HCT116 (cell line): ENCODE data around the gene MOB3B. TPM values are rescaled to one million over a fixed set of nuclear protein-coding genes. Genes with fewer than 3 reads are reported as not detected.

ENCODE experiments used
- ATAC-seq: fragments of 200-7000 bp; cut with Tn5 transposase; 2 replicates; pipeline ENCODE4 v1.9.1; 2020; ENCODE audit warnings: mild to moderate bottlenecking, moderate library complexity
- BruUV-seq: library from RNA; stranded (reverse); fragments of 400-500 nt; replicated peaks from 2 replicates; lab custom pipeline; 2021; lab: Mats Ljungman, UMichigan
- CTCF ChIA-PET: fragments of 300-600 bp; sonication (Branson Sonifier 250); formaldehyde crosslinking; loops from one replicate; lab custom pipeline; 2021; ENCODE audit warnings: antibody characterized with exemption; lab: Charles Lee
- POLR2A ChIA-PET: fragments of 300-600, 350-600 bp; sonication (Branson Sonifier 250); formaldehyde crosslinking; loops from one replicate; lab custom pipeline; 2021; ENCODE audit warnings: antibody characterized with exemption; lab: Charles Lee
- RAD21 ChIA-PET, 2 experiments: fragments of 300-600 bp; sonication (Branson Sonifier 250); formaldehyde crosslinking; loops; one replicate each; lab custom pipeline; 2023; ENCODE audit warnings: low total read pairs in 2 of 2; ENCODE audit not compliant: uncharacterized antibody in 2 of 2, unreplicated experiment in 2 of 2, low non-redundant PET in 1 of 2; lab: Charles Lee
- DNase-seq: peaks from one replicate; pipeline ENCODE4 v3.0.0-alpha.2; 2010; ENCODE audit warnings: low read depth, low spot score
- H2AFZ ChIP-seq: fragments of 200-600 bp; shearing (Covaris generic), sonication (generic); 2 replicates; pipeline ENCODE4 v1.6.1; 2017; ENCODE audit warnings: low read depth, mixed run types, mixed read lengths, antibody characterized with exemption, low read length; ENCODE audit not compliant: poor library complexity, severe bottlenecking
- H3K27ac ChIP-seq: 2 replicates; pipeline ENCODE4 v1.5.1; 2012; ENCODE audit warnings: low read depth, low read length
- H3K27me3 ChIP-seq: fragments of 200-600 bp; sonication (generic); 2 replicates; pipeline ENCODE4 v1.6.1; 2016; ENCODE audit warnings: mixed run types, low read length, mixed read lengths; ENCODE audit not compliant: insufficient read depth
- H3K36me3 ChIP-seq, 2 experiments: fragments of 200-500 bp in 1 of 2; fragments of 200-600 bp in 1 of 2; sonication (Bioruptor generic) in 1 of 2; sonication (generic) in 1 of 2; 2 replicates each; pipeline versions ENCODE4 v1.5.1 to v1.6.1; 2014 to 2016; ENCODE audit warnings: low read length in 2 of 2, inconsistent platforms in 1 of 2, mixed read lengths in 1 of 2, mixed run types in 1 of 2; ENCODE audit not compliant: insufficient read depth in 2 of 2, control insufficient read depth in 1 of 2
- H3K4me1 ChIP-seq, 2 experiments: fragments of 200-600 bp in 1 of 2; sonication (generic) in 1 of 2; 2 replicates each; pipeline versions ENCODE4 v1.5.1 to v1.6.1; 2012 to 2017; ENCODE audit warnings: low read length in 2 of 2, inconsistent platforms in 1 of 2, mild to moderate bottlenecking in 1 of 2, mixed read lengths in 1 of 2, mixed run types in 1 of 2, moderate library complexity in 1 of 2; ENCODE audit not compliant: insufficient read depth in 2 of 2, control insufficient read depth in 1 of 2
- H3K4me2 ChIP-seq: fragments of 200-600 bp; sonication (generic); 2 replicates; pipeline ENCODE4 v1.6.1; 2017; ENCODE audit warnings: mixed run types, low read length, mixed read lengths
- H3K4me3 ChIP-seq, 2 experiments: fragments of 200-600 bp in 1 of 2; sonication (generic) in 1 of 2; replicated peaks in 1 of 2; 2 replicates each; pipeline ENCODE4 v1.5.1; 2011 to 2016; ENCODE audit warnings: low read length in 2 of 2, control low read depth in 1 of 2, low read depth in 1 of 2, mild to moderate bottlenecking in 1 of 2, mixed read lengths in 1 of 2, mixed run types in 1 of 2
- H3K79me2 ChIP-seq: fragments of 200-600 bp; sonication (generic); 2 replicates; pipeline ENCODE4 v1.6.1; 2017; ENCODE audit warnings: mild to moderate bottlenecking, mixed run types, low read length, moderate library complexity, mixed read lengths; ENCODE audit not compliant: insufficient read depth
- H3K9ac ChIP-seq: fragments of 200-600 bp; sonication (generic); 2 replicates; pipeline ENCODE4 v1.6.1; 2016; ENCODE audit warnings: low read length, mixed read lengths
- H3K9me2 ChIP-seq: fragments of 200-600 bp; sonication (generic), shearing (Covaris generic); 2 replicates; pipeline ENCODE4 v1.6.1; 2017; ENCODE audit warnings: mixed run types, mild to moderate bottlenecking, moderate library complexity; ENCODE audit not compliant: insufficient read depth
- H3K9me3 ChIP-seq, 2 experiments: fragments of 200-500 bp in 1 of 2; fragments of 200-600 bp in 1 of 2; sonication (Bioruptor generic) in 1 of 2; sonication (generic) in 1 of 2; 2 replicates each; pipeline ENCODE4 v1.6.1; 2014 to 2017; ENCODE audit warnings: low read length in 2 of 2, mixed read lengths in 2 of 2, inconsistent platforms in 1 of 2, low read depth in 1 of 2, mild to moderate bottlenecking in 1 of 2, mixed run types in 1 of 2, moderate library complexity in 1 of 2; ENCODE audit not compliant: control insufficient read depth in 1 of 2, insufficient read depth in 1 of 2
- H4K20me1 ChIP-seq: fragments of 200-600 bp; sonication (generic), shearing (Covaris generic); 2 replicates; pipeline ENCODE4 v1.6.1; 2017; ENCODE audit warnings: mixed run types, mild to moderate bottlenecking, moderate library complexity; ENCODE audit not compliant: insufficient read depth
- CBX3 ChIP-seq: IDR thresholded peaks from 2 replicates; pipeline ENCODE4 v1.6.1; 2012; ENCODE audit warnings: low read depth
- CEBPB ChIP-seq: IDR thresholded peaks from 2 replicates; pipeline ENCODE4 v1.6.1; 2012; ENCODE audit warnings: low read depth
- ELF1 ChIP-seq: IDR thresholded peaks from 2 replicates; pipeline ENCODE4 v1.6.1; 2012; ENCODE audit warnings: low read depth, borderline replicate concordance
- JUND ChIP-seq: IDR thresholded peaks from 2 replicates; pipeline ENCODE4 v1.6.1; 2012
- POLR2A ChIP-seq: IDR thresholded peaks from 2 replicates; pipeline ENCODE4 v1.7.0; 2011; ENCODE audit warnings: borderline replicate concordance; ENCODE audit not compliant: insufficient read depth, insufficient read length; ENCODE audit errors: extremely low read depth
- RAD21 ChIP-seq: IDR thresholded peaks from 2 replicates; pipeline ENCODE4 v1.6.1; 2012; ENCODE audit warnings: low read depth, mild to moderate bottlenecking
- REST ChIP-seq: IDR thresholded peaks from 2 replicates; pipeline ENCODE4 v1.6.1; 2012; ENCODE audit warnings: low read depth
- SIN3A ChIP-seq: IDR thresholded peaks from 2 replicates; pipeline ENCODE4 v1.6.1; 2012; ENCODE audit warnings: low read depth
- SP1 ChIP-seq: IDR thresholded peaks from 2 replicates; pipeline ENCODE4 v1.6.1; 2012; ENCODE audit warnings: low read depth
- TCF7L2 ChIP-seq: IDR thresholded peaks from 2 replicates; pipeline ENCODE4 v1.7.0; 2011; ENCODE audit warnings: borderline replicate concordance, inconsistent platforms; ENCODE audit not compliant: insufficient read depth, insufficient read length; ENCODE audit errors: extremely low read depth
- intact Hi-C: fragments of 100-400 bp; cut with micrococcal nuclease; formaldehyde crosslinking; loops from 2 replicates; pipeline ENCODE4 v1.10.0; 2022
- total RNA-seq: library from RNA; stranded (reverse); gene quantifications from one replicate; pipeline ENCODE4 v1.2.1, GENCODE V29; 2021; ENCODE audit not compliant: unreplicated experiment
- TF ChIP-seq, protein P1 (sequence below): IDR thresholded peaks from 2 replicates; pipeline ENCODE4 v1.6.1; 2012

The MOB3B gene
- total RNA-seq, 1 experiment from 2014 or later = 1.2 TPM

DNA sequence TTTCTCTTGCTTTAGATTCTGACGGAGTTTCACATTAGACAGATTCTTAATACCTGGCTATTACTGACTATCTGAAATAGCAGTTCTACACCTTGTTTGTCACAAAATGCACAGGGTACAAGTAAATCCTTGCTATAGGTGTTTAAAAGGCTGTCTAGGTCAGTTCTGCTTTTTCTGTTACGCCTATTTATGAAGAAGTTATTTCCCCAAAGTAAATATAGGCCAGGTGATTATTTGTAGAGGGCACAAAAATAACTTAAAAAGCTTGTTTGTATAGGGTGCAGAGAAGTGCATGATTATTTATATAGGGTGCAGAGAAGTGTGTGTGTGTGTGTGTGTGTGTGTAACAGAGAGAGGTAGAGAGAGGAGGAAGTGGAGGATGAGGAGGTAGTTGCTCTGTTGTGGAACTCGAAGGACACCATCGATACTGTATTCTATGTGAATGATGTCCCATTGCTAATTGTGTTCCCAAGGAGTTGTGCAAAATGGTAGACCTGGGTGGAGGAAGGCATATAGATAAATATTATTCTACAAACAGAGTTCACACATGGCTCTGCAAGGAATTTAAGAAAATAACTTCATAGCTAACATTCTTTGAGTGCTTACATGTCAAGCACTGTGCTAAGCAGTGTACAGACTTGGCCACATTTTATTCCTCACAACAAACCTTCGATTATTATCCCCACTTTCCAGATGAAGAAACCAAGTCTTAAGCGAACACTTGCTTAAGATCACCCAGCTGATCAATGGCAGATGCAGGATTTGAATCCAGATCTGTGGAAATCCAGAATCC lies 136.4 kb downstream of the MOB3B start:
- H3K9ac ChIP-seq = no peak overlapping the region
- intact Hi-C loops = no loop called here
- DNase-seq (no peak), ATAC-seq (no peak)
- ChIA-PET POLR2A (no interaction called here), CTCF (no interaction called here), RAD21 (no interaction called here)
- no peaks in the 10 kb centered on the region for H3K9me2 ChIP-seq
- H4K20me1 ChIP-seq = no peaks in the 10 kb centered on the region
- H3K79me2 ChIP-seq = no peaks in the 10 kb centered on the region
- no peak overlapping the region for H2AFZ ChIP-seq
- no peak overlapping the region for H3K4me2 ChIP-seq
- H3K27ac ChIP-seq = no peak overlapping the region
- no peak overlapping the region for H3K4me3 ChIP-seq
- no TSS peak for BruUV-seq
- H3K4me1 ChIP-seq = peaks cover 0 to 5% of the 10 kb centered on the region in 2 experiments; a peak in 2 of 4 replicates
- TF ChIP-seq, protein P1, sequence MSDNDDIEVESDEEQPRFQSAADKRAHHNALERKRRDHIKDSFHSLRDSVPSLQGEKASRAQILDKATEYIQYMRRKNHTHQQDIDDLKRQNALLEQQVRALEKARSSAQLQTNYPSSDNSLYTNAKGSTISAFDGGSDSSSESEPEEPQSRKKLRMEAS = no peak
- no peaks in the 10 kb centered on the region for H3K9me3 ChIP-seq
- H3K36me3 ChIP-seq = no peaks in the 10 kb centered on the region
- peaks cover 35% of the 10 kb centered on the region; the same call in 1 of the 2 replicates for H3K27me3 ChIP-seq

- no peak overlapping the region for H3K4me3 ChIP-seq
- CTCF ChIA-PET = no interaction called here
- BruUV-seq = no TSS peak
- H3K27me3 ChIP-seq = peaks cover 38% of the 10 kb centered on the region; the same call in 1 of the 2 replicates
- no peak for DNase-seq
- RAD21 ChIA-PET = no interaction called here
- TF ChIP-seq ELF1 (no peak), TCF7L2 (no peak), SIN3A (no peak), CBX3 (no peak), SP1 (no peak), RAD21 (no peak), CEBPB (no peak), POLR2A (no peak), JUND (no peak), REST (no peak)
- TF ChIP-seq, protein P1 = no peak
- no peaks in the 10 kb centered on the region for H3K36me3 ChIP-seq
- H3K27ac ChIP-seq = no peak overlapping the region
- H3K79me2 ChIP-seq = no peaks in the 10 kb centered on the region
- H3K9me3 ChIP-seq = no peaks in the 10 kb centered on the region
- intact Hi-C loops = no loop called here
- H3K9me2 ChIP-seq = no peaks in the 10 kb centered on the region
- no peak overlapping the region for H3K9ac ChIP-seq
- no peak for ATAC-seq
- no peak overlapping the region for H2AFZ ChIP-seq
- H3K4me1 ChIP-seq = peaks cover 0 to 5% of the 10 kb centered on the region in 2 experiments; a peak in 2 of 4 replicates
- H4K20me1 ChIP-seq = no peaks in the 10 kb centered on the region
- H3K4me2 ChIP-seq = no peak overlapping the region
- POLR2A ChIA-PET = no interaction called here
These were observed 137.2 kb downstream of the MOB3B start for GRCh38 chr9:27392451-27392850.
